HG03095 (cell line): Measurements from ENCODE around the gene MYL9.

Source experiments
- ATAC-seq: cut with Tn5 transposase; IDR thresholded peaks from one replicate; pipeline ENCODE4 v1.9.1; 2021; ENCODE audit warnings: moderate library complexity; ENCODE audit not compliant: unreplicated experiment

Gene MYL9

DNA sequence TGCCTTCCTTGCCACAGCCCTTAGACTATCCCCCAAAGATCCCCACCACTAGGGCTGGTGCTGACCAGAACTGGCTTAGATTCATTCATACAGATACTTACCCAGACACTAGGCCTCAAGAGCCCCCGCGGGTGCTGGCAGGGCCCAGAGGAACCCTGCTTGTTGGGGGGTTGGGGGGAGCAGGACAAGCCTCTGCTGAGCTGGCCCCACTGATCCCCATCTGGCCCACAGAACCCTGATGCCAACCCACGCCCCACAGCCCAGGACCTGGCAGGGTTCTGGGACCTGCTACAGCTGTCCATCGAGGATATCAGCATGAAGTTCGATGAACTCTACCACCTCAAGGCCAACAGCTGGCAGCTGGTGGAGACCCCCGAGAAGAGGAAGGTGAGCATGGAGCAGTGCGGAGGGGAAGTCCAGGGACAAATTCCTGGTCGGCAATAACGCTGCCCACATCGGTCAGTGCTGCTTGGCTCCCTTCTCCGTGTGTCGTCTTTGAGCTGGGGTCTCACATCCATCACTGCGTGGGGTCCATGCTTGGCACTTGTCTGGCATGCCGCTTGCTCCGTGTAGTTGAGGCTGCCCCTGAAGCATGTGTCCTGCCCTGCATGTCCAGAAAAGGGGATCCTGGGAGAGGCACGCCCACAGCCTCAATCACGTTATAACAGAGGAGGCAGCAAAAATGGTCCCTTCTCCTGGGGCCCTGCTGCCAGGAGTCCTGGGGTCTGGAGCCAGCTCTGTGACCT, 15.5 kb upstream of the MYL9 start:
- no peak for ATAC-seq

- no peak for ATAC-seq
These were observed 14.8 kb upstream of the MYL9 start for GRCh38 chr20:36526521-36527011.

DNA sequence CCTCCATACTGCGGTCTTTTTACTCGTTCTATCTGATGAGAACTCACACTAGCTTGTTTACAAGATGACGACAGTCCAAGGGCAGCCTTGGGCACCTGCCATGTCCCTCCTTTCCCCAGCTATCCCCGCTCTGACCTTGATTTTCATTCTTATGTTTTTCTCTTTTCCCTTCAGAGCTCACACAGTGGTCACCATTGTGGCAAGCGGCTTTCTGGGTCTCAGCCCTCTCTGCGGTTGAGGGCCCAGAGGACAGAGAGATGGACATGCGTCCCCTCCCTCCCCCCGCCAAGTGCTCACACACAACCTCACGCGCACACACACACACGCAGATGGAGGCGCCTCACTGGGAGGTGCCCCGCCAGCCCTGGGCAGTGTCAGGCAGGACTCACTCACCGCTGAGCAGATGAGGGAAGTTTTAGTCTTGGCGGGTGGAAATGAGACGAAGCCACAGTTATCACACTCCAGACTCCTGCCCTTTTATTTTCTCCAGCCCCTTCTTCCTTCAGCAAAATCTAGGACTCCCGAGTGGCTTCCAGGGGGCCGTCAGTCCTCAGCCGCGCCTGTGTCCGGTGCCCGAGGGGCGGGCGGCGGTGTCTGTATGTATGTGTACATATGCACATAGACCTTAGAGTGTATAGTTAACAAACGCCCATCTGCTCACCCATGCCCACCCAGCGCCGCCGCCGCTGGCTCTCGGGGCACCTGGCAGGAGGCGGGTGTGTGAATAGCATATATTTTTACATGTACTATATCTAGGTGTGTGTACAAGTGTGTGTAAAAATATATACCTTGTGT, 13.8 kb upstream of the MYL9 start:
- ATAC-seq: no peak

- ATAC-seq: no peak
These were observed 13.0 kb upstream of the MYL9 start for GRCh38 chr20:36528176-36528874.

DNA sequence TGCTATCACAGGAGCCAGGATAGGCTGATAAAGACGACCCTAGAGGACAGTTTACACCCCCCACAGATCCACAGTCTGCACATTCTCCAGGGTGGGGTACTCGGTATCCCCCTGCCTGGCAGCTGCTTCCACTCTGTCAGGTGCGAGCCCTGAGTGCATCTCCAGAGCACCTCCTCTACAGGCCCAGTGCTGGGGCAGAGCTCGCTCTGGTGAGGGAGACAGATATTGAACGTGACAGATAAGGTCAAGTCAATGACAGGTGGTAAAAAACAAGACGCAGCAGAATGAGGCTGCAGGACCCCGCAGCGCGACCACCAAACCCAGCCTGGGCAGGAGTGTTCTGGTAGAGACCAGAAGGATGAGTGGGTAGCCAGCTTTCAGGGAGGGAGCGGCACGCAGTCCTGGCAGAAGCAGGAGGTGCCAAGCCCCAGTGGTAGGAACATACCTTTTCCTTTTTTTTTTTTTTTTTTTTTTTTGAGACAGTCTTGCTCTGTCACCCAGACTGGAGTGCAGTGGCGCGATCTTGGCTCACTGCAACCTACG, 12.4 kb upstream of the MYL9 start:
- ATAC-seq: no peak

DNA sequence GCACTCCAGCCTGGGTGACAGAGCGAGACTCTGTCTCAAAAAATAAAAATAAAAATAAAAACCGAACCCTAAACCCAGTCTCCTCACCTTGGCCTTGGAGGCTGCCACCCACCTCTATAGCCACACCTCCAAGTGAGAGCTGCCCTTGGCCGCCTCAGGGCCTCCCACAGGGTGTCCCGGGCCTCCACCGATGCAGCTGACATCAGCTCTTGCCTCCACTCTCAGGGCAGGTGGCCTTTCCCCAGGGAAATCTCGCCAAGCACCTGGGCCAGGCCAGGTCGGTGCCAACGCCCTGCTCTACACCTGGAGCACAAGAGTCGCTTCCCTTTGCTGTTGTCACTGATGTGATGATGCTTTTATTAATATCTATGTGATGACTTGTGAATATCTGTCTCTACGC, 8.9 kb upstream of the MYL9 start:
- ATAC-seq: no peak

DNA sequence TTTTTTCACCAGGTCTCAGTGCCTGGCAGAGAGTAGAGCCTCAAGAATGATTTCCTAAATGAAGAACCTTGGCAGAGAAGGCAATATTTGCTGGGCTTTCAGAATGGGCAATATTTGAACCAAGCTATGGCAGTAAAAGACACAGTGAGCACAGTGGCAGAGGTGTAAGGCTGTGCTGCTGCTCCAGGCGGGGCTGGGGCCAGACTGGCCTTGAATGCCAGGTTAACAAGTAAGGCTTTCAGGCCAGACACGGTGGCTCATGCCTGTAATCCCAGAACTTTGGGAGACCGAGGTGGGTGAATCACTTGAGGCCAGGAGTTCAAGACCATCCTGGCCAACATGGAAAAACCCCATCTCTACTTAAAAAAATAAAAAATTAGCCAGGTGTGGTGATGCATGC, 8.5 kb upstream of the MYL9 start:
- ATAC-seq: no peak

DNA sequence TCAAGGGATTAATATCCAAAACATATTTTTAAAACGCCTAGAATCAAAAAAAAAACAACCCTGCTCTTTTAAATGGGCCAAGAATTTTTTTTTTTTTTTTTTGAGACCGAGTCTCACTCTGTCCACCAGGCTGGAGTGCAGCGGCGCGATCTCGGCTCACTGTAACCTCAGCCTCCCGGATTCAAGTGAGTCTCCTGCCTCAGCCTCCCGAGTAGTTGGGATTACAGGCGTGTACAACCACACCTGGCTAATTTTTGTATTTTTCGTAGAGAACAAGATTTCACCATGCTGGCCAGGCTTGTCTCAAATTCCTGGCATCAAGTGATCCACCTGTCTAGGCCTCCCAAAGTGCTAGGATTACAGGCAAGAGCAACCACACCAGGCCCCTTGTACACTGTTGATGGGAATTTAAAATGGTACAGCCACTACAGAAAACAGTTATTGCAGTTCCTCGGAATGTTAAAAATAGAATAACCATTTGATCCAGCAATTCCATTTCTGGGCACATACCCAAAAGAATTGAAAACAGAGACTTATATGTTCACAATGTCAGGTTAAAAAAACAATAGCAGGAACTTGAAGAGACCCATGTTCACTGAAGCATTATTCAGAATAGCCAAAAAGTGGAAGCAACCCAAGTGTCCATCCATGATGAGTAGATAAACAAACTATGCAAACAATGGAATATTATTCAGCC, 3.1 kb upstream of the MYL9 start:
- ATAC-seq: no peak

GRCh38 chr20:36540551-36541211, 638 bp upstream of the MYL9 start:
- ATAC-seq: no peak

- ATAC-seq: no peak
These were observed 609 bp downstream of the MYL9 start for GRCh38 chr20:36541768-36542488.

DNA sequence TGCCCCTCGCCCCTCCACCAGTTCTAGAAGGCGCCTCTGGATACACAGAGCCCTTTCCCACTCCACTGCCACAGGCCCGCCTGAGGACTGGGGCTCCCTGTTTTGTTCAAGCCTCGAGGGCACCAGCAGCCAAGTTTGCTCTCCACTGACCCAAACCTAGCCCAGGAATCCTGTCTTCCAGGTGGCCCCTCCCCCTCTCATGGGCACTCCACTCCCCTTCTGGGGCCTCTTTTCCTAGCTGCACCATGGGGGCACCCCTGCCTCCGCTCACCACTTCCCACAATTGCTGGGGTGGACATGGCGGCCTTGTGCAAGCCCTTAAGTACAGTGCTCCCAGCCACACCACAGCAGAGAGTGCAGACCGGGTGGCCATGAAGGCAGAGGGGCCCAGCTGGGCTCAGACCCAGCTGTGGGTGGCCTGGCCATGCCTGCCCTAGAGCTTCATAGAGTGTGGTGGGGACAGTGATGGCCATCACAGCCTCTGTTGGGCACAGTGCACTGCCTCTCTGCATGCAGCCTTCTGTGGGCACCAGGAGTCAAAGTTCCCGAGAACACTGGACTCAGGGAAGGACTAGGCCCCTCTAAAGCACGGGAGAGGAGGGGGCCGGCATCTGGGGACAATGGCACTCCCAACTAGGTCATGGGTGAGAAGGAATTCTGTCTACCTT, 1.3 kb downstream of the MYL9 start:
- ATAC-seq: no peak

- no peak for ATAC-seq
These were observed 2.1 kb downstream of the MYL9 start for GRCh38 chr20:36543184-36544133.

DNA sequence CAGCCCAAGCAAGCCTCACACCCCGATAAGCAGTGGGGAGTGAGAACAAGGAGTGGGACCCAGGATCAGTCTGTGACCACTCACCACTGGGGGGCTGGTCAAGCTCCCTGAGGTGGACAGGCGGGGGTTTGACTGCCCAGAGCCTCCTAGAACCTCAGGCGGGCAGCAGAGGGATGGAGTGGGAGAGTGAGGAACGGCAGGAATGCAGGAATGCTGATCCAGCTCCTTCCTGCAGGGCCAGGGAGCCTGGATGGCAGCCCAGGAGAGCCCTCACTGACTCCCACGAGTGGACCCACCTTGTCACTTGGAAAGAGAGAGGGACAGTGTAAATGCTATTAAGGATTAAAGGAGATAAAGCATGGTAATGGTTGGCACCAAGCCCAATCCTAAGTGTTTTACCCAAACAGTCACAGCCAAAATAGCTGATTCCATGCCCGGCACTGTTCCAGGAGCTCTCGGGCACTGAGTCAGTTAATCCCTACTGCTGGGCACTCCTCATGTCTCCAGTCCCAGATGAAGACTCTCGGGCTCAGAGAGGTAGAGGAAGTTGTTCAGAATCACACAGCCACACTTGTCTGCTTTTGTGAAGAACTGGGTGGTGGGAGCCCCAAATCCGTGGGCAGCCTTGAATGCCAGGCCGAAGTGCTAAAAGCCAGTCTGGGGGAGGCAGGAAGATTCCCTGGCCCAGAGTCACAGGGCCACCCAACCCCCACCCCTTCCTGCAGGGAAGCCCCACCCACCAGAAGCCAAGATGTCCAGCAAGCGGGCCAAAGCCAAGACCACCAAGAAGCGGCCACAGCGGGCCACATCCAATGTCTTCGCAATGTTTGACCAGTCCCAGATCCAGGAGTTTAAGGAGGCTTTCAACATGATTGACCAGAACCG, 3.1 kb downstream of the MYL9 start:
- ATAC-seq: no peak

- no peak for ATAC-seq
These were observed 4.9 kb downstream of the MYL9 start for GRCh38 chr20:36546111-36546736.

- ATAC-seq: no peak
These were observed 6.1 kb downstream of the MYL9 start for GRCh38 chr20:36547186-36548005.

DNA sequence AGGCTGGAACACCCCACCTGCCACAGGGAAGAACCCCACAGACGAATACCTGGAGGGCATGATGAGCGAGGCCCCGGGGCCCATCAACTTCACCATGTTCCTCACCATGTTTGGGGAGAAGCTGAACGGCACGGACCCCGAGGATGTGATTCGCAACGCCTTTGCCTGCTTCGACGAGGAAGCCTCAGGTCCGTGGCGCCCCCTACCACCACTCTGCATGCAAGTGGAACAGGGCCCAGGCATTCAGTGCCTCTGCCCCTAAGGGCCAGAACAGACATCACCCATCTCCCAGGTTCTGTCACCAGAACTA, 6.6 kb downstream of the MYL9 start:
- ATAC-seq: no peak
